Measurements from ENCODE around the gene LYZL6.
"Not testable (repeated sequence)": the region's sequence is repeated elsewhere in the genome, so short reads cannot be mapped to it uniquely, and the experiment has no call there.

Gene LYZL6

GRCh38 chr17:35898283-35899070 lies 45.0 kb downstream of the LYZL6 start:
- Histone ChIP-seq H3K27me3 (ENCODE audit: insufficient read depth, low read length) (no peaks in the 10 kb centered on the region), H2BK120ac (ENCODE audit: insufficient read depth, low read length, poor library complexity) (peak overlapping the region; percentile 52), H3K4me3 (ENCODE audit: low read depth, low read length) (no peak overlapping the region), H3K4me1 (ENCODE audit: control insufficient read depth in 1 of 2, insufficient read depth in 2 of 2, low read length in 2 of 2) (peaks cover 14 to 35% of the 10 kb centered on the region in 2 experiments), H4K12ac (ENCODE audit: low read depth, low read length) (no peak overlapping the region), H3K36me3 (ENCODE audit: control insufficient read depth in 1 of 2, insufficient read depth in 2 of 2, low read length in 2 of 2) (no peaks in the 10 kb centered on the region), H3K4me2 (ENCODE audit: low read length) (no peak overlapping the region), H2AFZ (ENCODE audit: insufficient read depth, low read length, poor library complexity) (no peak overlapping the region), H3K23ac (ENCODE audit: low read length) (no peak overlapping the region), H2AK5ac (ENCODE audit: low read length) (peak overlapping the region; percentile 44), H3K14ac (ENCODE audit: low read length) (peak overlapping the region; percentile 64), H3K27ac (ENCODE audit: low read depth, low read length) (no peak overlapping the region), H2BK5ac (ENCODE audit: low read depth, low read length, poor library complexity) (no peak overlapping the region), H3K9ac (ENCODE audit: low read length) (no peak overlapping the region), H3K9me3 (ENCODE audit: insufficient read depth, low read depth, low read length) (peaks cover 2% of the 10 kb centered on the region), H2BK12ac (ENCODE audit: low read length) (peak overlapping the region; percentile 89), H4K8ac (ENCODE audit: low read depth, low read length) (no peak overlapping the region), H4K91ac (ENCODE audit: low read depth, low read length) (peak overlapping the region; percentile 78), H3K18ac (ENCODE audit: low read length) (peak overlapping the region; percentile 16), H3K79me1 (ENCODE audit: low read length) (peaks cover 34% of the 10 kb centered on the region), H3K4ac (ENCODE audit: low read depth, low read length) (no peak overlapping the region), H3K79me2 (ENCODE audit: control insufficient read depth, insufficient read depth, low read length, poor library complexity) (no peaks in the 10 kb centered on the region)
- WGBS (ENCODE audit: extremely low coverage, insufficient coverage, insufficient read length), result no CpG with 5 or more reads among the region's 6 CpGs
- no peak for DNase-seq

DNA sequence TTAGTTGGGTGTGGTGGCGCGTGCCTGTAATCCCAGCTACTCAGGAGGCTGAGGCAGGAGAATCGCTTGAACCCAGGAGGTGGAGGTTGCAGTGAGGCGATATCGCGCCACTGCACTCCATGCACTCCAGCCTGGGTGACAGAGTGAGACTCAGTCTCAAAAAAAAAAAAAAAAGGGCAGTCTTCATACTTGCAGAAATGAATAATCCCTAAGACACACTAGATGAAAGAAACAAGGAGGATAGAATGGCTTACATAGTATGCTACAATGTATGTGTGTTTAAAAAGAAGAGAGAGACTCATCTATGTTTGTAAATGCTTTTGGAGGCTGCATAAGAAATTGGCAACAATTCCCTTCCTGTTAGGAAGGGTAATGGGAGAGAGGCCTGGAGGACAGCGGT lies 45.7 kb downstream of the LYZL6 start:
- WGBS (ENCODE audit: extremely low coverage, insufficient coverage, insufficient read length), result no CpG with 5 or more reads among the region's 7 CpGs
- H2BK5ac ChIP-seq (ENCODE audit: low read depth, low read length, poor library complexity), result not testable (repeated sequence)

GRCh38 chr17:35895636-35896587 lies 47.6 kb downstream of the LYZL6 start:
- H3K18ac ChIP-seq (ENCODE audit: low read length), result no peak overlapping the region
- H3K27ac ChIP-seq (ENCODE audit: low read depth, low read length), result no peak overlapping the region
- peaks cover 14 to 31% of the 10 kb centered on the region in 2 experiments for H3K4me1 ChIP-seq (ENCODE audit: control insufficient read depth in 1 of 2, insufficient read depth in 2 of 2, low read length in 2 of 2)
- H4K12ac ChIP-seq (ENCODE audit: low read depth, low read length), result no peak overlapping the region
- WGBS (ENCODE audit: extremely low coverage, insufficient coverage, insufficient read length), result no CpG with 5 or more reads among the region's 14 CpGs
- no peak overlapping the region for H3K4ac ChIP-seq (ENCODE audit: low read depth, low read length)
- H2BK120ac ChIP-seq (ENCODE audit: insufficient read depth, low read length, poor library complexity), result peak overlapping the region; percentile 37
- H3K36me3 ChIP-seq (ENCODE audit: control insufficient read depth in 1 of 2, insufficient read depth in 2 of 2, low read length in 2 of 2), result no peaks in the 10 kb centered on the region
- no peak overlapping the region for H2AFZ ChIP-seq (ENCODE audit: insufficient read depth, low read length, poor library complexity)
- no peak overlapping the region for H3K23ac ChIP-seq (ENCODE audit: low read length)
- H3K4me2 ChIP-seq (ENCODE audit: low read length), result no peak overlapping the region
- H3K9ac ChIP-seq (ENCODE audit: low read length), result no peak overlapping the region
- no peaks in the 10 kb centered on the region for H3K27me3 ChIP-seq (ENCODE audit: insufficient read depth, low read length)
- H3K79me1 ChIP-seq (ENCODE audit: low read length), result peaks cover 29% of the 10 kb centered on the region
- peak; percentile 78 to 81 for DNase-seq
- H3K4me3 ChIP-seq (ENCODE audit: low read depth, low read length), result no peak overlapping the region
- peak overlapping the region; percentile 47 for H2BK12ac ChIP-seq (ENCODE audit: low read length)
- no peaks in the 10 kb centered on the region for H3K79me2 ChIP-seq (ENCODE audit: control insufficient read depth, insufficient read depth, low read length, poor library complexity)
- H4K8ac ChIP-seq (ENCODE audit: low read depth, low read length), result no peak overlapping the region
- no peak overlapping the region for H3K14ac ChIP-seq (ENCODE audit: low read length)
- H2BK5ac ChIP-seq (ENCODE audit: low read depth, low read length, poor library complexity), result no peak overlapping the region
- H4K91ac ChIP-seq (ENCODE audit: low read depth, low read length), result peak overlapping the region; percentile 32
- H3K9me3 ChIP-seq (ENCODE audit: insufficient read depth, low read depth, low read length), result peaks cover 2% of the 10 kb centered on the region
- peak overlapping the region; percentile 3 for H2AK5ac ChIP-seq (ENCODE audit: low read length)

More for the DNA sequence above, 45.7 kb downstream of the LYZL6 start:
- not testable (repeated sequence) for H2BK12ac ChIP-seq (ENCODE audit: low read length); H3K27me3 ChIP-seq (ENCODE audit: insufficient read depth, low read length); H3K9me3 ChIP-seq (ENCODE audit: insufficient read depth, low read depth, low read length); H3K4me3 ChIP-seq (ENCODE audit: low read depth, low read length); DNase-seq; H3K4me2 ChIP-seq (ENCODE audit: low read length); H2BK120ac ChIP-seq (ENCODE audit: insufficient read depth, low read length, poor library complexity); H3K27ac ChIP-seq (ENCODE audit: low read depth, low read length); H4K8ac ChIP-seq (ENCODE audit: low read depth, low read length); H3K4ac ChIP-seq (ENCODE audit: low read depth, low read length); H3K23ac ChIP-seq (ENCODE audit: low read length); H4K12ac ChIP-seq (ENCODE audit: low read depth, low read length); H3K18ac ChIP-seq (ENCODE audit: low read length); H3K14ac ChIP-seq (ENCODE audit: low read length); H3K79me2 ChIP-seq (ENCODE audit: control insufficient read depth, insufficient read depth, low read length, poor library complexity); H2AK5ac ChIP-seq (ENCODE audit: low read length); H2AFZ ChIP-seq (ENCODE audit: insufficient read depth, low read length, poor library complexity); H3K36me3 ChIP-seq (ENCODE audit: control insufficient read depth in 1 of 2, insufficient read depth in 2 of 2, low read length in 2 of 2); H3K9ac ChIP-seq (ENCODE audit: low read length); H4K91ac ChIP-seq (ENCODE audit: low read depth, low read length)
- peaks cover 34% of the 10 kb centered on the region for H3K79me1 ChIP-seq (ENCODE audit: low read length)
- H3K4me1 ChIP-seq (ENCODE audit: control insufficient read depth in 1 of 2, insufficient read depth in 2 of 2, low read length in 2 of 2), result peaks cover 14 to 35% of the 10 kb centered on the region in 2 experiments

DNA sequence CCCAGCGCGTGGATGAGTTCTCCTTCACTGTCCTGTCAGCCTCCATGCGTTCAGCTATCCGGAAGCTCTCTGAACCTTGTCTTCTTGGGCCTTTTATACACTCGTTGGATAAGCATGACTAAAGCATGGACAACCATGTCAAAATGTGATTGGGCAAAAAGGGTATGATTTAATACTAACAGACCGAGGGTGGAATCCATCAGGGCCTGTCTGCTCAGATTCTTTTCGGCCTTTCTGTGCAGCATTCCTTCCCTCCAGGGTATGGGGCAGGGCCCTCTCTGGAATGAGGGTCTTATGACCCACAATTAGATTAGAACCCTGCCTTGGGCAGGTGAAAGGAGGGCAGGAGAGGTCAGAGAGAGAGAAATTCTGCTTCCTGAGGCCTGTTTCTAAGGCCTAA lies 49.3 kb downstream of the LYZL6 start:
- H3K27ac ChIP-seq (ENCODE audit: low read depth, low read length), result no peak overlapping the region
- no CpG with 5 or more reads among the region's 7 CpGs for WGBS (ENCODE audit: extremely low coverage, insufficient coverage, insufficient read length)
- H2AFZ ChIP-seq (ENCODE audit: insufficient read depth, low read length, poor library complexity), result no peak overlapping the region
- no peak overlapping the region for H4K12ac ChIP-seq (ENCODE audit: low read depth, low read length)
- no peak overlapping the region for H2AK5ac ChIP-seq (ENCODE audit: low read length)
- H3K79me1 ChIP-seq (ENCODE audit: low read length), result peaks cover 18% of the 10 kb centered on the region
- H3K4me3 ChIP-seq (ENCODE audit: low read depth, low read length), result no peak overlapping the region
- no peak overlapping the region for H2BK120ac ChIP-seq (ENCODE audit: insufficient read depth, low read length, poor library complexity)
- H3K27me3 ChIP-seq (ENCODE audit: insufficient read depth, low read length), result no peaks in the 10 kb centered on the region
- H3K4me2 ChIP-seq (ENCODE audit: low read length), result no peak overlapping the region
- peaks cover 2% of the 10 kb centered on the region for H3K9me3 ChIP-seq (ENCODE audit: insufficient read depth, low read depth, low read length)
- H3K14ac ChIP-seq (ENCODE audit: low read length), result no peak overlapping the region
- no peaks in the 10 kb centered on the region for H3K79me2 ChIP-seq (ENCODE audit: control insufficient read depth, insufficient read depth, low read length, poor library complexity)
- no peak overlapping the region for H2BK12ac ChIP-seq (ENCODE audit: low read length)
- H3K18ac ChIP-seq (ENCODE audit: low read length), result no peak overlapping the region
- H3K23ac ChIP-seq (ENCODE audit: low read length), result no peak overlapping the region
- H3K9ac ChIP-seq (ENCODE audit: low read length), result no peak overlapping the region
- peak overlapping the region; percentile 45 for H4K91ac ChIP-seq (ENCODE audit: low read depth, low read length)
- peak overlapping the region; percentile 25 for H3K4ac ChIP-seq (ENCODE audit: low read depth, low read length)
- DNase-seq, result peak; percentile 71 to 77
- no peaks in the 10 kb centered on the region for H3K36me3 ChIP-seq (ENCODE audit: control insufficient read depth in 1 of 2, insufficient read depth in 2 of 2, low read length in 2 of 2)
- no peak overlapping the region for H4K8ac ChIP-seq (ENCODE audit: low read depth, low read length)
- H2BK5ac ChIP-seq (ENCODE audit: low read depth, low read length, poor library complexity), result no peak overlapping the region
- peaks cover 8 to 22% of the 10 kb centered on the region in 2 experiments for H3K4me1 ChIP-seq (ENCODE audit: control insufficient read depth in 1 of 2, insufficient read depth in 2 of 2, low read length in 2 of 2)

Measured in trophoblast cell (in vitro differentiated cells and primary cell).